CD4-positive, alpha-beta T cell treated with Interleukin-10 for 1 hour (primary cell): Measurements from ENCODE around the gene CMTM8.
A peak's percentile ranks its signal among the peaks of the same experiment; 100 is the strongest.

Source experiments
- DNase-seq: peaks from one replicate; pipeline ENCODE4 v3.0.0-alpha.2; 2020

CMTM8 gene

GRCh38 chr3:32347343-32348125 is 109.1 kb downstream of the CMTM8 start:
- no peak for DNase-seq

- DNase-seq, result no peak
Observed at GRCh38 chr3:32349184-32349583, 110.7 kb downstream of the CMTM8 start.

DNA sequence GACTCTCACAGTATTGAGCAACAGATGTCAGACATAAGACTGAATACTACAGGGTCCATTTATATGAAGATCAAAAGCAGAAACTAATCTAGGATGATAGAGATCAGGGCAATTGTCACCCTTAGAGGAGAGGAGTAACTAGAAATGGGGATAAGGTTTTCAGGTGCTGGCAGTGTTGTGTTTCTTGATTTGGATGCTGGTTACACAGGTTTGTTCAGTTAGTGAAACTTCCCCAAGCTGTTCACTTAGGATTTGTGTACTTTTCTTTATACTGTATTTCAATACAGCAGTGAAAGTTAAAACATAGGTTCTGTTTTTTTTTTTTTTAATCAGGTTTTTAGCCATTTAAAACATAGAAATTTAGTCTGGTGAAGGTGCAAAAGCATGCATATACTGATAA is 114.1 kb downstream of the CMTM8 start:
- no peak for DNase-seq

- no peak for DNase-seq
Observed at GRCh38 chr3:32353351-32353750, 114.9 kb downstream of the CMTM8 start.

DNA sequence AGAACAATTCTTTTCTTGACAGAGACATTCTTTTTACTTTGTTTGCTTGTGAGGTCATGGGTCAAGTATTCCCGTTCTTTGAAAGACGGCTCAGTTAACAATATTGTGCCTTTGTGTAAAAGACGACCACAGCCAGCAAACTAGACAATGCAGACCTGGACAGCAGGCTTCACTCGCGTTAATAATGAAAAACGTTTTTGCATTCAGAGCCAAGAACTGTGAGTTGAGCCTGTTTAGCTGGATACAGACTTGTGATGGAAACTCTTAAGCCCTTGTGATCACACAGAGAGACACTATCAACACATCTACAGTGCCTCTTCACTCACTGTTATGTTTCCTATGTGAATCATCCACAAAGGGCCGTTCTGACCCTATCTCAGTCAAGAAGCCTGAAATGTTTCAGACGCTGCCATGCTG is 115.9 kb downstream of the CMTM8 start:
- DNase-seq, result no peak

GRCh38 chr3:32355751-32356291 is 117.3 kb downstream of the CMTM8 start:
- DNase-seq, result no peak

GRCh38 chr3:32359766-32360492 is 121.4 kb downstream of the CMTM8 start:
- DNase-seq, result no peak

GRCh38 chr3:32360493-32360827 is 122.0 kb downstream of the CMTM8 start:
- no peak for DNase-seq

DNA sequence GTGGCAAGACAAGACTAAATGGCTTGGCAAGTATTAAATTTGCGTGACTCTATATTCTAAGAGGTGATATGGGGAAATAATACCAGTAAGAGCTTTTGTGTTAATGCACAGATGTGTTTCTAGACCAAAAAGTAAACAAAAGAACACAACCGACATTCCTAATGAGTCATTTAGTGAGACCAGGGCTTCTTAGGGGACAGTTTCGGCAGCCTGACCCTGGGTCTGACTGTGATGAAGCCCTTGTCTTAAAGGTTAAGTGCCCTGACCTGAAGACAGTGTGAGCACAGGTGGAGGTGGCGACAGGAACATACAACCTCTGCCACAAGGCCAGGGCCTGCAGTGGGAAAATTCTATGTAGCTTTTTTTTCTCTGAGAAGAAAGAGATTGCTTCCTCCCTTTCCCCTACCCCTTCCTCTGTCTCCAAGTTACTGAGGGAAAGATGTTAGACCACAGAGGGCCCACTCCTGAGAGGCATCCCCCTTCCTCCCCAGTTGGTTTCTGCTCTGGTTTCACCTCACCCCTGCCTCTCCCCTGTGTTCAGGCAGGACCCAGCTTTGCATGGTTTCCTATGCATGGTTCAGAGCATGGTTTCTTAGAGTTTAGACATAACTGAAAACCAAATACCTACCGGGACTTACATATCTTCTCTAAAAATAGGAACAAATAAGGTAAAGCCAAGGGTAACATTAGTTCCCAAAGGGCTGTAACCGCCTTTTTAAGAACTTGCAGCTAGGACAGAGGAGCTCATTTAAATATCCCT is 128.3 kb downstream of the CMTM8 start:
- no peak for DNase-seq

DNA sequence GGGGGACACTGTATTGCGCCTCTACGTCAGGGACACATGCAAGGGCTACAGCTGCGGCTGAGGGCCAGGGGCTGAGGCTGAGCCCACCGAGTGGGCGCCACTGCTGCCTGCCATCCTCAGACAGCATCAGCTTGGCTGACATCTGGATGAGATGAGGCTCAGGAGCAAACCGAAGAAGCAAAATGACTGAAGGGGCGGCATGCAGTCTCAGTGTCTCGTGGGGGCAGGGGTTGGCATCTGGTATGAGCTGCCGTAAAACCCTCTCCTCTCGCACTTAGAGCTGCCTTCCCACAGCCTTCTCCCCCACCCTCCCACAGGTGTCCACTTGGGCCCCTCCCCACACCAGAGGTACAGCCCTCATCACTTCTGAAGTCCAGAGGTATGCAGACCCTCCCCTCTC is 129.0 kb downstream of the CMTM8 start:
- DNase-seq, result no peak

GRCh38 chr3:32371461-32372212 is 133.2 kb downstream of the CMTM8 start:
- DNase-seq, result peak; percentile 32

DNA sequence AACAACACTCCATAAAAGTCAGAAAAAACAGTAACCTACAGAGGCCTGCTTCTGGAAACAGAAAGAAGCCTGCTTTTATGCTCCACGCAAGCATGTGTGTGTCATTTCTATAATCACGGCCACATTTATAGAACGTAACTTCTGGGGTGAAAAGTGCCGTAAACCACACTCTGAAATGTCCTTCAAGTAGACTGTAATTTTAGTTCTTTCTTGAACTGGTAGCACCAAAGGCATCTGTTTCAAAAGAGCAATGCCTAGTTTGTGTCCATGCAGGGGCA is 133.7 kb downstream of the CMTM8 start:
- no peak for DNase-seq

- DNase-seq, result no peak
Observed at GRCh38 chr3:32373276-32373675, 134.8 kb downstream of the CMTM8 start.

DNA sequence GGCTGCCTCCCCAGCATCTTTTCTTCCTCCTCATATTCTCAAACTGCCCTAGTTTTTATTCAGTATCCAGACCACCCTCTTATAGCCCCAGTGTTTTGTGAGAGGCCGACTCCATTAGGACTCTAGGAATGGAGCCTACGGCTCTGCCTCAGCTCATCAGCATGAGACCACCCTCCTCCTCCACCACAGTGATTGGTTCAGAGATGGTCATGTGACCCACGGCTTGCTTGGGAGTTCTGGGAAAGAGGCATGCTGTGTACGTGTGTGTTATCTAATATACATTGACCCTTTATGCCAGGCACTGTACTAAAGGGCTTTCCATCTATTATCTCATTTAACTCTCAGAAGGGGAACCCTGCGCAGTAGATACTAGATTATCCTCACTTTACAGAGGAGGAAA is 135.4 kb downstream of the CMTM8 start:
- no peak for DNase-seq

GRCh38 chr3:32374788-32375595 is 136.5 kb downstream of the CMTM8 start:
- peak; percentile 88 for DNase-seq

DNA sequence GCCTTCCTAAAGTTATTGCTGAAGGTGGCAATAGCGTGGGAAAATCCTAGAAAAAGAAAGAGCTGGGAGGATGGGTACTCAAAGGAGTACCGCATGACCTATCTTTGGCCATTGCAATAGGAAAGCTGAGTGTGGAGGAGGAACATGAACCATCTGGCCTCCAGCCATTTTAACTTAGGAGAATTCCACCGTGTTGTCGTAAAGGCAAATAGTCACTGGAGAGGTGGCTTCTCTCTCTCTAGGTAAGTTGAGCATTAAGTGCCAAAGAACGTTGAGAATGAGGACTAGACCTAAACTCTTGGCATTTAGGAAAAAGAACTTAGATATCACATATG is 137.1 kb downstream of the CMTM8 start:
- DNase-seq, result no peak

DNA sequence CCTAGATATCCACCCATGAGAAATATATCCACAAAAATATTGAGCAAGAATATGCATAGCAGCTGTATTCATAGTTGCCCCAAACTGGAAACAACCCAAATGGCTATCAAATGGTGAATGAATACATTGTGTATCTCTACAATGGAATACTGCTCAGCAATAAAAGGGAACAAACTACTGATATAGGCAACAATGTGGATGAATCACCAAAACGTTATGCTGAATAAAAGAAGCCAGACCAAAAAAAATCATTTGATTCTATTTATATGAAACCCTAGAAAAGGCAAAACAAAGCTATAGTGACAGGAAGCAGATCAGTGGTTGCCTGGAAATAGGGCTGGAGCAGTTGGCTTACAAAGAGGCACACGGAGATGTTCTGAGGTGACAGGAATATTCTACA is 137.6 kb downstream of the CMTM8 start:
- no peak for DNase-seq

DNA sequence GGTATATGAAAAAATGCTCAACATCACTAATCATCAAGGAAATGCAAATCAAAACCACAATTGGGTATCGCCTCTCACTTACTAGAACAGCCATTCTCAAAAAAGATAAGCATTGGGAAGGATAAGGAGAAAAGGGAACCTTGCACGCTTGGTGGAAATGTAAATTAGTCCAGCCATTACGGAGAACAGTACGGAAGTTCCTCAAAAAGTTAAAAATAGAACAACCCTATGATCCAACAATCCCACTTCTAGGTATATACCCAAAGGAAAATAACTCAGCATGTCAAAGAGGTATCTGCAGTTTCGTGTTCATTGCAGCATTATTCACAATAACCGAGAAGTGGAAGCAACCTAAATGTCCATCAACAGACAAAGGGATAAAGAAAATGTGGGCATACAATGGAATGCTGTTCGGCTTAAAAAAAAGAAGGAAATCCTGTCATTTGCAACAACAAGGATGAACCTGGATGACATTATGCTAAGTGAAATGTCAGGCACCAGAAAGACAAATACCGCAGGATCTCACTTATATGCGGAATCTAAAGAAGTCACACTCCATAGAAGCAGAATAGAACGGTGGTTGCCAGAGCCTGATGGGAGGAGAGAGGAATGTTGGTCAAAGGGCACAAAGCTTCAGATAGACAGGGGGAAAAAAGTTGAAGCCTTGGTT is 141.5 kb downstream of the CMTM8 start:
- no peak for DNase-seq

GRCh38 chr3:32381922-32382321 is 143.4 kb downstream of the CMTM8 start:
- DNase-seq, result no peak

GRCh38 chr3:32383136-32383711 is 144.7 kb downstream of the CMTM8 start:
- DNase-seq, result no peak

DNA sequence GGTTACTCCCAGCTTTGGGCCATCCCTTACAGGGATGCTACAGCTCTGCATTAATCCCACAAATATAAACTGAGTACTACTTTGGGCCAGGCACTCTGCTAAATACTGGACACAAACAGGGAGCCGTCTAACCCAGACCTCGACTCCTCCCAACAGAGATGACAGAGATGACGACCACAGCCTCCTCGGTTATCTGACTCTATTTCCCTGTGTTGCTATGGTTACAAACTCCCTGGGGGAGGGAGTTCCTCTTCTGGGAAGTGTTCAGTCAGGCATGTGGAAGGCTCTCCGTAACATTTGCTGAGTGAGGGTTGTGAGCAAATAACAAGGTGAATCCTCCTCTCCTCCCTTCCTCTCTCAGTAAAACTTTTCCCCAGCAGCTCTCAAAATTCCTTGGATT is 146.5 kb downstream of the CMTM8 start:
- DNase-seq, result no peak
